Tibial nerve (tissue), 4 donors: Measurements from ENCODE around the gene TDRD9. TPM values are rescaled to one million over a fixed set of nuclear protein-coding genes. Genes with fewer than 3 reads are reported as not detected.

ENCODE experiments used
- DNase-seq, 2 donors: peaks; one replicate each; pipeline ENCODE4 v3.0.0-alpha.2; 2019; ENCODE audit warnings: low spot score in 2 of 2
- H3K27ac ChIP-seq, 4 donors: fragments of 200-600 bp; sonication (generic) in 3 of 4; one replicate each; pipeline ENCODE4 v1.5.1; 2017 to 2019; ENCODE audit warnings: mild to moderate bottlenecking in 1 of 4
- H3K27me3 ChIP-seq, 2 donors: fragments of 200-600 bp; sonication (generic) in 1 of 2; one replicate each; pipeline versions ENCODE4 v1.5.1 to v1.6.0; 2017 to 2019
- H3K36me3 ChIP-seq, 3 donors: fragments of 200-600 bp; sonication (generic); one replicate each; pipeline ENCODE4 v1.5.1; 2018 to 2019
- H3K4me1 ChIP-seq, 4 donors: fragments of 200-600 bp; sonication (generic) in 3 of 4; one replicate each; pipeline ENCODE4 v1.5.1; 2017 to 2019
- H3K4me3 ChIP-seq, 4 donors: fragments of 200-600 bp; sonication (generic) in 3 of 4; one replicate each; pipeline ENCODE4 v1.5.1; 2017 to 2019; ENCODE audit warnings: mild to moderate bottlenecking in 1 of 4, moderate library complexity in 1 of 4
- H3K9me3 ChIP-seq, 4 donors: fragments of 200-600 bp; sonication (generic) in 3 of 4; one replicate each; pipeline ENCODE4 v1.5.1; 2017 to 2019
- CTCF ChIP-seq, 5 experiments: fragments of 200-600 bp in 3 of 5; fragments of 450-650 bp in 2 of 5; sonication (generic) in 3 of 5; IDR thresholded peaks; one replicate each; pipeline ENCODE4 v1.5.1; 2016 to 2019; ENCODE audit warnings: antibody characterized with exemption in 5 of 5, mild to moderate bottlenecking in 3 of 5, moderate library complexity in 2 of 5
- EP300 ChIP-seq, 2 donors: sonication (generic); formaldehyde crosslinking; IDR thresholded peaks; one replicate each; pipeline ENCODE4 v1.6.1; 2017; ENCODE audit warnings: antibody characterized with exemption in 2 of 2, mild to moderate bottlenecking in 1 of 2
- POLR2A ChIP-seq, 2 donors: fragments of 450-650 bp; IDR thresholded peaks; one replicate each; pipeline ENCODE4 v1.6.1; 2017; ENCODE audit warnings: antibody characterized with exemption in 2 of 2, mild to moderate bottlenecking in 2 of 2, moderate library complexity in 2 of 2
- WGBS, 2 donors: methylation state at CpG; one replicate each; pipeline ENCODE4 v1.1.5; 2018; 5-methylcytosine and 5-hydroxymethylcytosine counted together
- total RNA-seq, 4 donors: library from RNA; depleted of rRNA; stranded (reverse); fragments of >200 nt; gene quantifications; one replicate each; pipeline ENCODE4 v1.1.0, GENCODE V29; 2016

Gene TDRD9
- total RNA-seq, 4 donors from 2014 or later: under 0.01 to 1.9 (median 1.4) TPM

- TF ChIP-seq CTCF (IDR thresholded peaks at IDR 0.05): no peak
- Histone ChIP-seq H3K4me1 (no peaks in the 10 kb centered on the region), H3K9me3 (peaks cover 0 to 6% (median 0%) of the 10 kb centered on the region in 4 donors), H3K4me3 (no peak overlapping the region), H3K27me3 (no peaks in the 10 kb centered on the region), H3K27ac (peak overlapping the region in 1 of 4 donors; percentile 54), H3K36me3 (no peaks in the 10 kb centered on the region)
- WGBS, 2 donors: 68 to 75% methylated on average over 8 to 9 of the region's 9 CpGs
- no peak for DNase-seq
Observed at GRCh38 chr14:104049576-104050240, 121.5 kb downstream of the TDRD9 start.

- no peaks in the 10 kb centered on the region for H3K27me3 ChIP-seq
- no peaks in the 10 kb centered on the region for H3K4me1 ChIP-seq
- H3K27ac ChIP-seq: no peak overlapping the region
- H3K36me3 ChIP-seq: no peaks in the 10 kb centered on the region
- 88 to 93% methylated on average over 5 of the region's 5 CpGs for WGBS, 2 donors
- DNase-seq: no peak
- no peak overlapping the region for H3K4me3 ChIP-seq
- no peak for TF ChIP-seq POLR2A (IDR thresholded peaks at IDR 0.05)
- TF ChIP-seq EP300 (IDR thresholded peaks at IDR 0.05): no peak
- TF ChIP-seq CTCF (IDR thresholded peaks at IDR 0.05): no peak
- peaks cover 0 to 6% (median 0%) of the 10 kb centered on the region in 4 donors for H3K9me3 ChIP-seq
Observed at GRCh38 chr14:104051092-104051813, 123.0 kb downstream of the TDRD9 start.

- no peaks in the 10 kb centered on the region for H3K9me3 ChIP-seq
- H3K27me3 ChIP-seq: no peaks in the 10 kb centered on the region
- no peak overlapping the region for H3K27ac ChIP-seq
- TF ChIP-seq POLR2A (IDR thresholded peaks at IDR 0.05) (no peak), CTCF (IDR thresholded peaks at IDR 0.05) (no peak), EP300 (IDR thresholded peaks at IDR 0.05) (no peak)
- no peak overlapping the region for H3K4me3 ChIP-seq
- H3K4me1 ChIP-seq: no peaks in the 10 kb centered on the region
- 68 to 76% methylated on average over 15 to 16 of the region's 16 CpGs for WGBS, 2 donors
- DNase-seq: no peak
- no peaks in the 10 kb centered on the region for H3K36me3 ChIP-seq
Observed at GRCh38 chr14:104054222-104054905, 126.1 kb downstream of the TDRD9 start.

GRCh38 chr14:104062281-104062680 is 134.0 kb downstream of the TDRD9 start:
- Histone ChIP-seq H3K27ac (no peak overlapping the region), H3K4me3 (no peak overlapping the region), H3K4me1 (no peaks in the 10 kb centered on the region), H3K27me3 (peaks cover 0 to 6% of the 10 kb centered on the region in 2 donors), H3K36me3 (peaks cover 0 to 3% (median 0%) of the 10 kb centered on the region in 3 donors), H3K9me3 (peaks cover 0 to 13% (median 0%) of the 10 kb centered on the region in 4 donors)
- TF ChIP-seq EP300 (IDR thresholded peaks at IDR 0.05): no peak
- no peak for TF ChIP-seq CTCF (IDR thresholded peaks at IDR 0.05)
- TF ChIP-seq POLR2A (IDR thresholded peaks at IDR 0.05): no peak
- DNase-seq: no peak
- 87 to 93% methylated on average over 1 of the region's 1 CpG for WGBS, 2 donors

GRCh38 chr14:104064003-104064402 is 135.7 kb downstream of the TDRD9 start:
- TF ChIP-seq CTCF (IDR thresholded peaks at IDR 0.05) (no peak), POLR2A (IDR thresholded peaks at IDR 0.05) (no peak), EP300 (IDR thresholded peaks at IDR 0.05) (no peak)
- no peak overlapping the region for H3K27ac ChIP-seq
- peaks cover 0 to 6% of the 10 kb centered on the region in 2 donors for H3K27me3 ChIP-seq
- H3K9me3 ChIP-seq: peaks cover 0 to 20% (median 0%) of the 10 kb centered on the region in 4 donors
- no peaks in the 10 kb centered on the region for H3K4me1 ChIP-seq
- H3K36me3 ChIP-seq: peaks cover 0 to 3% (median 0%) of the 10 kb centered on the region in 3 donors
- no peak for DNase-seq
- WGBS, 2 donors: 77 to 84% methylated on average over 9 to 10 of the region's 10 CpGs
- no peak overlapping the region for H3K4me3 ChIP-seq
